ENCODE data around the gene LY6G6F.

The LY6G6F gene

GRCh38 chr6:31706599-31706998 is at the start of gene LY6G6F:
LY6G6F (plus strand) TSS chr6:31706866; CDS start chr6:31706907, 41 bp downstream.
- Histone ChIP-seq H3K9ac (ENCODE audit: low read depth, low read length) (no peak within 1 kb of the TSS), H3K4me1 (ENCODE audit: insufficient read depth, low read length) (peaks cover 9% of the 10 kb centered on the region), H3K9me3 (ENCODE audit: control insufficient read depth, insufficient read depth, low read length) (no peaks in the 10 kb centered on the region), H3K36me3 (ENCODE audit: insufficient read depth, low read length) (no peaks in the 10 kb centered on the region)

- Histone ChIP-seq H3K4me1 (ENCODE audit: insufficient read depth, low read length) (no peaks in the 10 kb centered on the region; the same call in 1 of the 2 replicates), H3K9me3 (ENCODE audit: control insufficient read depth, insufficient read depth, low read length) (no peaks in the 10 kb centered on the region), H3K36me3 (ENCODE audit: insufficient read depth, low read length) (no peaks in the 10 kb centered on the region), H3K9ac (ENCODE audit: low read depth, low read length) (no peak overlapping the region)
Observed at GRCh38 chr6:31657406-31658157, 49.1 kb upstream of the LY6G6F start.

- Histone ChIP-seq H3K9me3 (ENCODE audit: control insufficient read depth, insufficient read depth, low read length) (no peaks in the 10 kb centered on the region), H3K36me3 (ENCODE audit: insufficient read depth, low read length) (no peaks in the 10 kb centered on the region), H3K4me1 (ENCODE audit: insufficient read depth, low read length) (no peaks in the 10 kb centered on the region; the same call in 1 of the 2 replicates), H3K9ac (ENCODE audit: low read depth, low read length) (no peak overlapping the region)
Observed at GRCh38 chr6:31658158-31658688, 48.4 kb upstream of the LY6G6F start.

GRCh38 chr6:31658983-31659648 is 47.5 kb upstream of the LY6G6F start:
- Histone ChIP-seq H3K4me1 (ENCODE audit: insufficient read depth, low read length) (no peaks in the 10 kb centered on the region; the same call in 1 of the 2 replicates), H3K9me3 (ENCODE audit: control insufficient read depth, insufficient read depth, low read length) (no peaks in the 10 kb centered on the region), H3K36me3 (ENCODE audit: insufficient read depth, low read length) (no peaks in the 10 kb centered on the region), H3K9ac (ENCODE audit: low read depth, low read length) (peak overlapping the region; percentile 75; the same call in 1 of the 2 replicates)

- H3K9ac ChIP-seq (ENCODE audit: low read depth, low read length): peak overlapping the region; percentile 75
- no peaks in the 10 kb centered on the region for H3K9me3 ChIP-seq (ENCODE audit: control insufficient read depth, insufficient read depth, low read length)
- H3K36me3 ChIP-seq (ENCODE audit: insufficient read depth, low read length): no peaks in the 10 kb centered on the region
- H3K4me1 ChIP-seq (ENCODE audit: insufficient read depth, low read length): no peaks in the 10 kb centered on the region; the same call in 1 of the 2 replicates
Observed at GRCh38 chr6:31659649-31660380, 46.9 kb upstream of the LY6G6F start.

GRCh38 chr6:31660381-31661261 is 46.0 kb upstream of the LY6G6F start, which contains the start of gene C6orf47:
C6orf47 (minus strand) TSS chr6:31660778; CDS start chr6:31659947, 831 bp downstream.
- Histone ChIP-seq H3K9me3 (ENCODE audit: control insufficient read depth, insufficient read depth, low read length) (no peaks in the 10 kb centered on the region), H3K9ac (ENCODE audit: low read depth, low read length) (peak within 1 kb of the TSS; percentile 75), H3K36me3 (ENCODE audit: insufficient read depth, low read length) (no peaks in the 10 kb centered on the region), H3K4me1 (ENCODE audit: insufficient read depth, low read length) (no peaks in the 10 kb centered on the region; the same call in 1 of the 2 replicates)

- H3K4me1 ChIP-seq (ENCODE audit: insufficient read depth, low read length): peaks cover 1% of the 10 kb centered on the region
- H3K9ac ChIP-seq (ENCODE audit: low read depth, low read length): peak overlapping the region; percentile 75; the same call in 1 of the 2 replicates
- no peaks in the 10 kb centered on the region for H3K36me3 ChIP-seq (ENCODE audit: insufficient read depth, low read length)
- H3K9me3 ChIP-seq (ENCODE audit: control insufficient read depth, insufficient read depth, low read length): no peaks in the 10 kb centered on the region
Observed at GRCh38 chr6:31661262-31662123, 45.2 kb upstream of the LY6G6F start.

GRCh38 chr6:31662124-31662723 is 44.4 kb upstream of the LY6G6F start:
- H3K36me3 ChIP-seq (ENCODE audit: insufficient read depth, low read length): peaks cover 5% of the 10 kb centered on the region; the same call in 1 of the 2 replicates
- no peaks in the 10 kb centered on the region for H3K9me3 ChIP-seq (ENCODE audit: control insufficient read depth, insufficient read depth, low read length)
- H3K4me1 ChIP-seq (ENCODE audit: insufficient read depth, low read length): peaks cover 6% of the 10 kb centered on the region
- H3K9ac ChIP-seq (ENCODE audit: low read depth, low read length): no peak overlapping the region

- H3K4me1 ChIP-seq (ENCODE audit: insufficient read depth, low read length): peaks cover 6% of the 10 kb centered on the region
- H3K9me3 ChIP-seq (ENCODE audit: control insufficient read depth, insufficient read depth, low read length): no peaks in the 10 kb centered on the region
- H3K36me3 ChIP-seq (ENCODE audit: insufficient read depth, low read length): peaks cover 15% of the 10 kb centered on the region
- peak overlapping the region; percentile 90; the same call in 1 of the 2 replicates for H3K9ac ChIP-seq (ENCODE audit: low read depth, low read length)
Observed at GRCh38 chr6:31663126-31663960, 43.3 kb upstream of the LY6G6F start.

GRCh38 chr6:31663961-31664789 is 42.5 kb upstream of the LY6G6F start:
- Histone ChIP-seq H3K4me1 (ENCODE audit: insufficient read depth, low read length) (peaks cover 6% of the 10 kb centered on the region), H3K9ac (ENCODE audit: low read depth, low read length) (peak overlapping the region; percentile 90), H3K36me3 (ENCODE audit: insufficient read depth, low read length) (peaks cover 24% of the 10 kb centered on the region), H3K9me3 (ENCODE audit: control insufficient read depth, insufficient read depth, low read length) (no peaks in the 10 kb centered on the region)

GRCh38 chr6:31664790-31665500 is 41.7 kb upstream of the LY6G6F start, which contains the start of gene GPANK1:
GPANK1 (minus strand) TSS chr6:31664997; CDS start chr6:31664478, 519 bp downstream.
- Histone ChIP-seq H3K36me3 (ENCODE audit: insufficient read depth, low read length) (peaks cover 27% of the 10 kb centered on the region), H3K9ac (ENCODE audit: low read depth, low read length) (peak within 1 kb of the TSS; percentile 90), H3K9me3 (ENCODE audit: control insufficient read depth, insufficient read depth, low read length) (no peaks in the 10 kb centered on the region), H3K4me1 (ENCODE audit: insufficient read depth, low read length) (peaks cover 6% of the 10 kb centered on the region)
